HUES6 (cell line): ENCODE data around the gene TYMP.

Experiments
- H3K27ac ChIP-seq: 2 replicates; pipeline ENCODE4 v1.7.0; 2013; ENCODE audit warnings: low read depth, mild to moderate bottlenecking, low read length, inconsistent platforms
- H3K27me3 ChIP-seq: 2 replicates; pipeline ENCODE4 v1.6.1; 2013; ENCODE audit warnings: low read length; ENCODE audit not compliant: control insufficient read depth, insufficient read depth
- H3K36me3 ChIP-seq: 2 replicates; pipeline ENCODE4 v1.6.1; 2013; ENCODE audit warnings: low read length; ENCODE audit not compliant: control insufficient read depth, insufficient read depth
- H3K4me1 ChIP-seq: 2 replicates; pipeline ENCODE4 v1.6.1; 2013; ENCODE audit warnings: low read length; ENCODE audit not compliant: control insufficient read depth, insufficient read depth
- H3K4me3 ChIP-seq: 2 replicates; pipeline ENCODE4 v1.5.1; 2013; ENCODE audit warnings: low read depth, low read length
- H3K9ac ChIP-seq: one replicate; pipeline ENCODE4 v1.6.1; 2013; ENCODE audit warnings: mild to moderate bottlenecking, low read length
- H3K9me3 ChIP-seq: 2 replicates; pipeline ENCODE4 v1.6.1; 2013; ENCODE audit warnings: low read depth, low read length; ENCODE audit not compliant: control insufficient read depth, insufficient read depth

The TYMP gene

GRCh38 chr22:50507991-50508884 lies 21.6 kb downstream of the TYMP start, which contains the start of gene NCAPH2:
Gene NCAPH2 (plus strand): TSS chr22:50508224. CDS start chr22:50508338, 114 bp downstream.
- peaks cover 16% of the 10 kb centered on the region for H3K36me3 ChIP-seq
- H3K4me1 ChIP-seq = peaks cover 17% of the 10 kb centered on the region
- H3K27me3 ChIP-seq = no peaks in the 10 kb centered on the region
- H3K9me3 ChIP-seq = no peaks in the 10 kb centered on the region
- peak within 1 kb of the TSS; percentile 99 for H3K9ac ChIP-seq
- H3K27ac ChIP-seq = peak within 1 kb of the TSS; percentile 98
- H3K4me3 ChIP-seq = peak within 1 kb of the TSS; percentile 100

GRCh38 chr22:50507421-50507990 lies 22.3 kb downstream of the TYMP start, which contains the start of gene LMF2:
Gene LMF2 (minus strand): TSS chr22:50507702. CDS start chr22:50507675, 27 bp downstream.
- Histone ChIP-seq H3K27ac (peak within 1 kb of the TSS; percentile 98), H3K27me3 (no peaks in the 10 kb centered on the region), H3K9me3 (no peaks in the 10 kb centered on the region), H3K4me1 (peaks cover 17% of the 10 kb centered on the region), H3K4me3 (peak within 1 kb of the TSS; percentile 100), H3K9ac (peak within 1 kb of the TSS; percentile 99), H3K36me3 (peaks cover 20% of the 10 kb centered on the region)

GRCh38 chr22:50506611-50507420 lies 23.0 kb downstream of the TYMP start:
- Histone ChIP-seq H3K4me1 (peaks cover 17% of the 10 kb centered on the region), H3K27me3 (no peaks in the 10 kb centered on the region), H3K4me3 (peak overlapping the region; percentile 98), H3K36me3 (peaks cover 22% of the 10 kb centered on the region), H3K9ac (peak overlapping the region; percentile 76), H3K9me3 (no peaks in the 10 kb centered on the region), H3K27ac (peak overlapping the region; percentile 55; the same call in 1 of the 2 replicates)

GRCh38 chr22:50505776-50506610 lies 23.8 kb downstream of the TYMP start:
- Histone ChIP-seq H3K4me3 (peak overlapping the region; percentile 98; the same call in 1 of the 2 replicates), H3K27ac (no peak overlapping the region), H3K27me3 (no peaks in the 10 kb centered on the region), H3K4me1 (peaks cover 17% of the 10 kb centered on the region), H3K9me3 (no peaks in the 10 kb centered on the region), H3K9ac (peak overlapping the region; percentile 46), H3K36me3 (peaks cover 22% of the 10 kb centered on the region)

- H3K27ac ChIP-seq = no peak overlapping the region
- no peaks in the 10 kb centered on the region for H3K9me3 ChIP-seq
- peaks cover 17% of the 10 kb centered on the region for H3K4me1 ChIP-seq
- H3K27me3 ChIP-seq = no peaks in the 10 kb centered on the region
- no peak overlapping the region for H3K9ac ChIP-seq
- no peak overlapping the region for H3K4me3 ChIP-seq
- H3K36me3 ChIP-seq = peaks cover 22% of the 10 kb centered on the region
These were observed 24.5 kb downstream of the TYMP start for GRCh38 chr22:50505276-50505775.

GRCh38 chr22:50504369-50505211 lies 25.2 kb downstream of the TYMP start:
- Histone ChIP-seq H3K27ac (no peak overlapping the region), H3K9ac (no peak overlapping the region), H3K9me3 (no peaks in the 10 kb centered on the region), H3K27me3 (no peaks in the 10 kb centered on the region), H3K4me3 (no peak overlapping the region), H3K36me3 (peaks cover 22% of the 10 kb centered on the region), H3K4me1 (peaks cover 17% of the 10 kb centered on the region)

GRCh38 chr22:50503475-50504145 lies 26.2 kb downstream of the TYMP start:
- Histone ChIP-seq H3K36me3 (peaks cover 22% of the 10 kb centered on the region), H3K27ac (no peak overlapping the region), H3K4me1 (peaks cover 15% of the 10 kb centered on the region), H3K9ac (no peak overlapping the region), H3K9me3 (no peaks in the 10 kb centered on the region), H3K4me3 (no peak overlapping the region), H3K27me3 (no peaks in the 10 kb centered on the region)

GRCh38 chr22:50502628-50503474 lies 27.0 kb downstream of the TYMP start:
- peaks cover 19% of the 10 kb centered on the region for H3K4me1 ChIP-seq
- no peak overlapping the region for H3K4me3 ChIP-seq
- H3K27me3 ChIP-seq = no peaks in the 10 kb centered on the region
- no peak overlapping the region for H3K27ac ChIP-seq
- no peak overlapping the region for H3K9ac ChIP-seq
- H3K36me3 ChIP-seq = peaks cover 21% of the 10 kb centered on the region
- no peaks in the 10 kb centered on the region for H3K9me3 ChIP-seq

GRCh38 chr22:50502096-50502495 lies 27.7 kb downstream of the TYMP start:
- Histone ChIP-seq H3K4me1 (peaks cover 19% of the 10 kb centered on the region), H3K27me3 (no peaks in the 10 kb centered on the region), H3K36me3 (peaks cover 21% of the 10 kb centered on the region), H3K4me3 (no peak overlapping the region), H3K9ac (no peak overlapping the region), H3K27ac (no peak overlapping the region), H3K9me3 (no peaks in the 10 kb centered on the region)
